GM12878 (cell line): ENCODE data around the gene CHRNA9. TPM values are rescaled to one million over a fixed set of nuclear protein-coding genes. Genes with fewer than 3 reads are reported as not detected.

Source experiments
- ATAC-seq: fragments of 200-7000 bp; cut with Tn5 transposase; 3 replicates; pipeline ENCODE4 v1.9.1; 2020; ENCODE audit warnings: mild to moderate bottlenecking, moderate library complexity
- BruUV-seq: library from RNA; stranded (reverse); fragments of 400-500 nt; replicated peaks from 2 replicates; lab custom pipeline; 2021; lab: Mats Ljungman, UMichigan
- CTCF ChIA-PET: fragments of 300-600 bp; sonication (Branson Sonifier 250); formaldehyde crosslinking; extraction: SDS; loops from one replicate; lab custom pipeline; 2021; ENCODE audit warnings: inconsistent platforms; lab: Yijun Ruan, JAX
- POLR2A ChIA-PET: fragments of 350-600 bp; formaldehyde crosslinking; extraction: SDS; loops from one replicate; lab custom pipeline; 2021; ENCODE audit warnings: inconsistent platforms; lab: Charles Lee
- RAD21 ChIA-PET: fragments of 300-600 bp; sonication (Branson Sonifier 250); formaldehyde crosslinking; loops from one replicate; lab custom pipeline; 2023; ENCODE audit warnings: antibody characterized with exemption; ENCODE audit not compliant: unreplicated experiment; lab: Charles Lee
- SMC1A ChIA-PET: fragments of 300-600 bp; sonication (Branson Sonifier 250); formaldehyde crosslinking; loops from one replicate; lab custom pipeline; 2023; ENCODE audit not compliant: unreplicated experiment, uncharacterized antibody; lab: Charles Lee
- DNase-seq: peaks from one replicate; pipeline ENCODE4 v3.0.0-alpha.2; 2011; ENCODE audit warnings: low read depth, low spot score
- FAIRE-seq: peaks from 3 replicates; lab custom pipeline; 2011; peaks lifted over from hg19 to GRCh38; lab: Jason Lieb, UNC
- H2AFZ ChIP-seq: 2 replicates; pipeline ENCODE4 v1.6.0; 2011; ENCODE audit warnings: low read depth, low read length, control low read depth; ENCODE audit not compliant: control insufficient read depth
- H3K27ac ChIP-seq: 2 replicates; pipeline ENCODE4 v1.5.1; 2011; ENCODE audit warnings: control low read depth; ENCODE audit not compliant: control insufficient read depth, insufficient read depth
- H3K27me3 ChIP-seq, 2 experiments: replicated peaks in 1 of 2; 2 replicates each; pipeline versions ENCODE4 v1.6.0 to v1.6.1; 2011; ENCODE audit warnings: low read length in 1 of 2; ENCODE audit not compliant: control insufficient read depth in 2 of 2, insufficient read depth in 2 of 2
- H3K36me3 ChIP-seq, 2 experiments: 2 replicates each; pipeline ENCODE4 v1.5.1; 2011; ENCODE audit warnings: low read length in 1 of 2; ENCODE audit not compliant: control insufficient read depth in 2 of 2, insufficient read depth in 2 of 2
- H3K4me1 ChIP-seq: 2 replicates; pipeline ENCODE4 v1.6.1; 2011; ENCODE audit warnings: mild to moderate bottlenecking, low read length, moderate library complexity, mixed read lengths; ENCODE audit not compliant: control insufficient read depth, insufficient read depth
- H3K4me2 ChIP-seq: 2 replicates; pipeline ENCODE4 v1.6.0; 2011; ENCODE audit warnings: control low read depth; ENCODE audit not compliant: control insufficient read depth, insufficient read depth
- H3K4me3 ChIP-seq: fragments of 200-600 bp; sonication (generic); 2 replicates; pipeline ENCODE4 v1.5.1; 2016
- H3K79me2 ChIP-seq: 2 replicates; pipeline ENCODE4 v1.6.0; 2011; ENCODE audit warnings: low read length; ENCODE audit not compliant: control insufficient read depth, insufficient read depth
- H3K9ac ChIP-seq: 2 replicates; pipeline ENCODE4 v1.8.0; 2011; ENCODE audit warnings: low read length, control low read depth, mixed read lengths; ENCODE audit not compliant: control insufficient read depth, insufficient read depth
- H3K9me3 ChIP-seq: replicated peaks from 3 replicates; pipeline ENCODE4 v1.5.1; 2011; ENCODE audit warnings: mild to moderate bottlenecking, low read length; ENCODE audit not compliant: control insufficient read depth, insufficient read depth
- H4K20me1 ChIP-seq: 2 replicates; pipeline ENCODE4 v1.6.0; 2011; ENCODE audit not compliant: control insufficient read depth, insufficient read depth
- BCL3 ChIP-seq: IDR thresholded peaks from 2 replicates; pipeline ENCODE4 v1.6.1; 2011; ENCODE audit warnings: borderline replicate concordance, low read depth, mild to moderate bottlenecking, moderate library complexity, low read length; ENCODE audit not compliant: insufficient read depth, poor library complexity, severe bottlenecking
- MEF2B ChIP-seq: fragments of 450-650 bp; IDR thresholded peaks from 2 replicates; pipeline ENCODE4 v1.6.1; 2018; ENCODE audit warnings: mild to moderate bottlenecking, moderate library complexity; ENCODE audit not compliant: partially characterized antibody, poor library complexity, severe bottlenecking
- SMAD1 ChIP-seq: fragments of 450-650 bp; IDR thresholded peaks from 2 replicates; pipeline ENCODE4 v1.6.1; 2018; ENCODE audit warnings: mild to moderate bottlenecking, low read depth; ENCODE audit not compliant: partially characterized antibody
- WGBS: methylation state at CpG from one replicate; pipeline ENCODE4 v1.1.6; 2016; ENCODE audit warnings: low lambda C conversion rate; ENCODE audit not compliant: insufficient replicate concordance, insufficient coverage; ENCODE audit errors: missing lambda C conversion rate; 5-methylcytosine and 5-hydroxymethylcytosine counted together
- in situ Hi-C: fragments of 300-500 bp; cut with MboI; formaldehyde crosslinking; loops from 9 replicates; pipeline ENCODE4 v1.14.3; 2018; ENCODE audit warnings: mixed read lengths
- intact Hi-C: fragments of 100-400 bp; cut with micrococcal nuclease; formaldehyde crosslinking; loops from one replicate; pipeline ENCODE4 v1.14.2; 2022; ENCODE audit not compliant: unreplicated experiment
- polyA plus RNA-seq, 11 experiments: library from polyadenylated mRNA; depleted of rRNA in 4 of 11; unstranded in 6 of 11; stranded (reverse) in 5 of 11; fragments of >200 nt; fragmentation: Nextera tagmentation in 4 of 11; fragmentation: Illumina TruSeq in 1 of 11; extraction: Ambion mirVana in 4 of 11; extraction: Trizol in 1 of 11; gene quantifications; 1 replicate in 1 of 11; 2 replicates in 10 of 11; pipeline versions ENCODE4 v1.2.1 to v1.2.3, GENCODE V29; 2011 to 2016; ENCODE audit warnings: inconsistent platforms in 2 of 11, missing spikeins in 2 of 11, low read depth in 1 of 11
- total RNA-seq, 4 experiments: library from RNA; depleted of rRNA in 3 of 4; stranded (reverse); fragments of >200 nt in 3 of 4; fragmentation: Illumina TruSeq in 1 of 4; extraction: Trizol in 1 of 4; gene quantifications; 2 replicates each; pipeline versions ENCODE4 v1.2.1 to v1.2.3, GENCODE V29; 2013 to 2021

The CHRNA9 gene
- total and polyA plus RNA-seq, 10 of the 15 experiments (the other 5 are each of a cell fraction or from before 2014, with no cell fraction given), result 0.05 to 0.09 (median 0.08) TPM; not detected in 7

GRCh38 chr4:40367451-40367850, 32.3 kb downstream of the CHRNA9 start:
- H4K20me1 ChIP-seq, result no peaks in the 10 kb centered on the region
- FAIRE-seq, result no peak
- H3K9me3 ChIP-seq, result no peaks in the 10 kb centered on the region
- no peak overlapping the region for H3K4me3 ChIP-seq
- no peak overlapping the region for H2AFZ ChIP-seq
- H3K4me2 ChIP-seq, result no peak overlapping the region
- H3K27me3 ChIP-seq, result no peaks in the 10 kb centered on the region
- intact Hi-C loops (no loop called here), in situ Hi-C loops (no loop called here)
- no peaks in the 10 kb centered on the region for H3K4me1 ChIP-seq
- H3K27ac ChIP-seq, result no peak overlapping the region
- ChIA-PET RAD21 (interaction anchor here (0.6 kb wide), 1 partner anchor 45 kb away, joined by 3 read pairs; no protein-coding TSS in a partner anchor), SMC1A (interaction anchor here (0.6 to 1.4 kb wide), 2 partner anchors 255 to 310 kb away, joined by 3 read pairs; no protein-coding TSS in a partner anchor), POLR2A (no interaction called here), CTCF (no interaction called here)
- no peaks in the 10 kb centered on the region for H3K79me2 ChIP-seq
- no peak for ATAC-seq
- no peak overlapping the region for H3K9ac ChIP-seq
- 91% methylated on average over 4 of the region's 4 CpGs for WGBS
- BruUV-seq, result no TSS peak
- no peaks in the 10 kb centered on the region for H3K36me3 ChIP-seq
- no peak for DNase-seq
- TF ChIP-seq SMAD1, result no peak
- TF ChIP-seq BCL3, result no peak
- TF ChIP-seq MEF2B, result no peak
